ENCODE data around the gene TIGD4. TPM values are rescaled to one million over a fixed set of nuclear protein-coding genes. Genes with fewer than 3 reads are reported as not detected.

TIGD4 gene
- total and polyA plus RNA-seq, 9 donors: 1.3 to 8.8 (median 3.7) TPM

DNA sequence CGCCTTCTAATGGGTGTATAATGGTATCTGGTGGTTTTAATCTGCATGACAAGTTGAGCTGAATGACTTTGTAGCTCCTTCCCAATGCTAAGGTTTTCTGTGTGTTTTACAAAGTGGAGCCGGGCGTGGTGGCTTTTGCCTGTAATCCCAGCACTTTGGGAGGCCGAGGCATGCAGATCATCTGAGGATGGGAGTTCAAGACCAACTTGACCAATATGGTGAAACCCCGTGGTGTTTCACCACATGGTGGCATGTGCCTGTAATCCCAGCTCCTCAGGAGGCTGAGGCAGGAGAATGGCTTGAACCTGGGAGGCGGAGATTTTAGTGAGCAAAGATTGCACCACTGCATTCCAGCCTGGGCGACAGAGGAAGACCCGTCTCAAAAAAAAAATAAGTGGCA lies 29.1 kb upstream of the TIGD4 start:
- WGBS (ENCODE audit: insufficient coverage): 97% methylated on average over 7 of the region's 8 CpGs
- no peak overlapping the region for H3K4me3 ChIP-seq (ENCODE audit: low read length)
- H3K36me3 ChIP-seq (ENCODE audit: control insufficient read depth, insufficient read depth, low read length): peaks cover 2% of the 10 kb centered on the region
- H3K27ac ChIP-seq (ENCODE audit: low read length): no peak overlapping the region
- no peaks in the 10 kb centered on the region for H3K4me1 ChIP-seq (ENCODE audit: control insufficient read depth, insufficient read depth, low read length)
- no peak for DNase-seq
- H3K9me3 ChIP-seq (replicated peaks; ENCODE audit: control insufficient read depth, low read depth, low read length): peaks cover 4% of the 10 kb centered on the region
- no peaks in the 10 kb centered on the region for H3K27me3 ChIP-seq (ENCODE audit: control insufficient read depth, insufficient read depth, low read length)

DNA sequence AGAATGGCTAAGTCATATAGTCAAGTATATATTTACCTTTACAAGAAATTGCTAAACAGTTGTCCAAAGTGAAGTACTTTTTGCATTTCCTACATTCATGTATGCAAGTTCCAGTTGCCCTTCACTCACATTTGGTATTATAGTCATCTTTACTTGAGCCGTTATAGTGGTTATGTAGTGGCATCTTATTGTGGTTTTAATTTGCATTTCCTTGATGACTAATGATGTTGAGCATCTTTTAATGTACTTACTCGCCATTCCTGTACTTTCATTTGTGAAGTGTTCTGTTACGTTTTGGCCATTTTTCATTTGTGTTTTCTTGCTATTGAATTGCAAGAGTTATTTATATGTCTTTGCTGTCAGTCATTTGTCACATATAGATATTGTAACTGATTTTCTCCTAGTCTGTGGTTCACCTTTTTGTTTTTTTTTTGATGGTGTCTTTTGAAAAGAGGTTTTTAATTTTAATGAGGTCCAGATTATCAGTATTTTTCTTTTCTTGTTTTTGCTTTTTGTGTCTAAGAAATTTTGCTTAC lies 27.8 kb upstream of the TIGD4 start:
- H3K9me3 ChIP-seq (replicated peaks; ENCODE audit: control insufficient read depth, low read depth, low read length): peaks cover 4% of the 10 kb centered on the region
- H3K27ac ChIP-seq (ENCODE audit: low read length): no peak overlapping the region
- H3K27me3 ChIP-seq (ENCODE audit: control insufficient read depth, insufficient read depth, low read length): no peaks in the 10 kb centered on the region
- H3K4me1 ChIP-seq (ENCODE audit: control insufficient read depth, insufficient read depth, low read length): no peaks in the 10 kb centered on the region
- peaks cover 2% of the 10 kb centered on the region for H3K36me3 ChIP-seq (ENCODE audit: control insufficient read depth, insufficient read depth, low read length)
- WGBS (ENCODE audit: insufficient coverage): no CpG with 5 or more reads among the region's 3 CpGs
- H3K4me3 ChIP-seq (ENCODE audit: low read length): no peak overlapping the region
- DNase-seq: no peak

DNA sequence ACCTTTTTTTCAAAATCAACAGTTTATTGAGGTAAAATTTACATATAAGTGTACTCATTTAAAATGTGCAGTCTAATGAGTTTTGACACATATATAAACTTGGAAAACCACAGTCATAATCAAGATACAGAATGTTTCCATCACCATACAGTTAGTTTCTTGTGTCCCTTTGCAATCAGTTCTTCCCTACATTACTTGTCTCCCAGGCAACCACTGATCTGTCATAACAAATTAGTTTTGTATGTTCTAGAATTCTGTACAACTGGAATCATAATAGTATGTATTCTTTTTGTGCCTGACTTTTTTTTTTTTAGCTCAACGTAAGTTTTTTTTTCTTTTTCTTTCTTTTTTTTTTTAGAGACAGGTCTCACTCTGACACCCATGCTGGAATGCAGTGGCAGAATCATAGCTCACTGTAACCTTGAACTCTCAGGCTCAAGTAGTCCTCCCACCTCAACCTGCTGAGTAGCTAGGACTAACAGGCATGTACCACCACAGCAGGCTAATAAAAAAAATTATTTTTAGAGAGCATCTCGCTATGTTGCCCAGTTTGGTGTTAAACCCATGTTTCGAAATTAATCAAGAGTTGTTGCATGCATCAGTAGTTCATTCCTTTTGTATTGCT lies 27.1 kb upstream of the TIGD4 start:
- H3K27me3 ChIP-seq (ENCODE audit: control insufficient read depth, insufficient read depth, low read length): no peaks in the 10 kb centered on the region
- H3K4me3 ChIP-seq (ENCODE audit: low read length): no peak overlapping the region
- no peak overlapping the region for H3K27ac ChIP-seq (ENCODE audit: low read length)
- H3K9me3 ChIP-seq (replicated peaks; ENCODE audit: control insufficient read depth, low read depth, low read length): no peaks in the 10 kb centered on the region
- peak; percentile 30 for DNase-seq
- no peaks in the 10 kb centered on the region for H3K4me1 ChIP-seq (ENCODE audit: control insufficient read depth, insufficient read depth, low read length)
- WGBS (ENCODE audit: insufficient coverage): no CpG with 5 or more reads among the region's 3 CpGs
- no peaks in the 10 kb centered on the region for H3K36me3 ChIP-seq (ENCODE audit: control insufficient read depth, insufficient read depth, low read length)

DNA sequence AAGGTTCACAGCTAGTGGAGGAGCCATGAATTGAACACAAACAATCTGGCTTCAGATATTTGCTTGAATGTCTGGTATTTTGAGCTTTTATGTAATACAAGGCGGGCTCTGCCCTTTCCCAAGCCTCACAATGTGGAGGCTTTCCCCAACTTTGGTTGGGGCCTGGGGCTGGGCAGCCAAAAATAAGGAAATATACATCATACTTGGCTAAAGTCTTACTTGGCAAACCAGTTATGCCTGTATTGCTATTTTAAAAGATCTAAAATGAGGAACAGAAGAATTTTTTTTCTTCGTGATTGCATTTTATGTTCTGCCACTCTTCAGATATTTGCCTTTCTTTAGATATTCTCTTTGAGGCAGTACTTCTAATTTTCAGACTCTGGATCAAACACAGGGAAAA lies 26.3 kb upstream of the TIGD4 start:
- Histone ChIP-seq H3K27ac (ENCODE audit: low read length) (no peak overlapping the region), H3K9me3 (replicated peaks; ENCODE audit: control insufficient read depth, low read depth, low read length) (no peaks in the 10 kb centered on the region), H3K27me3 (ENCODE audit: control insufficient read depth, insufficient read depth, low read length) (no peaks in the 10 kb centered on the region), H3K36me3 (ENCODE audit: control insufficient read depth, insufficient read depth, low read length) (no peaks in the 10 kb centered on the region), H3K4me3 (ENCODE audit: low read length) (no peak overlapping the region), H3K4me1 (ENCODE audit: control insufficient read depth, insufficient read depth, low read length) (no peaks in the 10 kb centered on the region)
- WGBS (ENCODE audit: insufficient coverage): no CpG with 5 or more reads among the region's 2 CpGs
- DNase-seq: peak; percentile 34

DNA sequence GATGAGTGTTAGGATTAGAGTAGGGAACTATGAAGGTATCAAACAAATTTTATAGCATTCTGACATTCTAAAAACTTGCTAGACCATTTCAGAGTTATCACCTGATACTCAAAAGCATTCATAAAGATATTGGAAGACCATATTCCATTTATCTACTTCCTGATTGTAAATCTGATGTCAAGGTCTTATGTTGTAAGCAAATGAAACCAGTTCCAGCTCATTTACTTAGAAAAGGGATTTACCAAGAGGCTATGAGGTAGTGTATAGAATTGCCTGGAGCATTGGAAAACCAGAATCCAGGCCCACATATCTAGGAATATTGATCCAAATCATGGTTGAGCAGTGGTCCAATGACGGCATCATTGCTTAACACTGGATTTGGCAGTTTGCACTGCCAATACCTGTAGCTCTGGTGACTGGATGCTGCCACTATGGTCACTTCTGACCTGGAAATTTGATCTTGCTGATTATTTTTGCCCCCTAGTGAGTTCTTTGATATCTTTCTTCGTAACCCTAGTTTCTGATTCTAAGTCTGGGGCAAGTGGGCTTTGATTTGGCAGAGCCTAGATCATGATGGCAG lies 25.6 kb upstream of the TIGD4 start:
- WGBS (ENCODE audit: insufficient coverage): 92% methylated on average over 1 of the region's 2 CpGs

DNA sequence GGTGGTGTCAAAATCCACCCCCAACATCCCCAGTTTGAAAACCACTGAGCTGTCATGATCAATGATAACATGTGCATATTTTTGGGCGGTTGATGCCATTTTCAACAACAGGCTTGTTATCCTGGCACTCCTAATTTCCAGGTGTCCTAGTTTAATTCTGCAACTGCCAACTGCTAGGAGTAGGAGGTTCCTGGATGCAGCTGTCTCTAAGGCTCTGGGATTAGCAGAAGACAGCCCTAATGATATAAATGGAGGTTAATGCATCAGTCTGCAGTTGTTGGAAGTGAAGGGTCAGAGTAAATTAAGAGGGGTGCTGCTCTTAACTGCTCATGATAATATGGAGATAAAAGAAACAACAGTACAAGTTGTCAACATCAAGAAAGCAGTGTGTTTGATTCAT lies 24.0 kb upstream of the TIGD4 start:
- Histone ChIP-seq H3K9me3 (replicated peaks; ENCODE audit: control insufficient read depth, low read depth, low read length) (no peaks in the 10 kb centered on the region), H3K27me3 (ENCODE audit: control insufficient read depth, insufficient read depth, low read length) (no peaks in the 10 kb centered on the region), H3K4me3 (ENCODE audit: low read length) (no peak overlapping the region), H3K36me3 (ENCODE audit: control insufficient read depth, insufficient read depth, low read length) (no peaks in the 10 kb centered on the region), H3K27ac (ENCODE audit: low read length) (no peak overlapping the region), H3K4me1 (ENCODE audit: control insufficient read depth, insufficient read depth, low read length) (no peaks in the 10 kb centered on the region)
- DNase-seq: peak; percentile 15
- whole genome bisulfite sequencing (ENCODE audit: insufficient coverage): no CpG with 5 or more reads among the region's 1 CpG

More for the DNA sequence above, 25.6 kb upstream of the TIGD4 start:
- DNase-seq: no peak
- Histone ChIP-seq H3K9me3 (replicated peaks; ENCODE audit: control insufficient read depth, low read depth, low read length) (no peaks in the 10 kb centered on the region), H3K4me1 (ENCODE audit: control insufficient read depth, insufficient read depth, low read length) (no peaks in the 10 kb centered on the region), H3K27me3 (ENCODE audit: control insufficient read depth, insufficient read depth, low read length) (no peaks in the 10 kb centered on the region), H3K27ac (ENCODE audit: low read length) (no peak overlapping the region), H3K36me3 (ENCODE audit: control insufficient read depth, insufficient read depth, low read length) (no peaks in the 10 kb centered on the region), H3K4me3 (ENCODE audit: low read length) (no peak overlapping the region)

DNA sequence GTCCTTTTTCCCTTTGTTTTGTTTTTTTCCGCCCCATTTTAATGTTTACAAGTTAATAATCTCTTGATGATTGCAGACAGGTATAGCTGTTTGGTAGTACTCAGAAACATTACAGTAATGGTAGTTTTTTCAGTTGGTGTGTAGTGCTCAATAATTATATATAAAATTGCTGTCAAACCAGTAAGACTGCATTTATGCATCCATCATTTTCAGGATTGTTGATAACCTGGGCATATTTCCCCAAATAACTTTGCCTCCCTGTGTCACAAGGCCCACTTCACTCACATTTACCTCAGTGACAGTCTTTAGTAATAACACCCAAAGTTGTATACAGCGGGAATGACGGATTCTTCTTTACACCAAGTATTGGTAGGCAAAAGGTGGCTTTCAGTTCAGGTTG lies 16.4 kb upstream of the TIGD4 start:
- H3K27me3 ChIP-seq (ENCODE audit: control insufficient read depth, insufficient read depth, low read length): no peaks in the 10 kb centered on the region
- H3K27ac ChIP-seq (ENCODE audit: low read length): no peak overlapping the region
- no peak for DNase-seq
- H3K9me3 ChIP-seq (replicated peaks; ENCODE audit: control insufficient read depth, low read depth, low read length): no peaks in the 10 kb centered on the region
- WGBS (ENCODE audit: insufficient coverage): no CpG with 5 or more reads among the region's 3 CpGs
- H3K36me3 ChIP-seq (ENCODE audit: control insufficient read depth, insufficient read depth, low read length): no peaks in the 10 kb centered on the region
- no peak overlapping the region for H3K4me3 ChIP-seq (ENCODE audit: low read length)
- H3K4me1 ChIP-seq (ENCODE audit: control insufficient read depth, insufficient read depth, low read length): no peaks in the 10 kb centered on the region

DNA sequence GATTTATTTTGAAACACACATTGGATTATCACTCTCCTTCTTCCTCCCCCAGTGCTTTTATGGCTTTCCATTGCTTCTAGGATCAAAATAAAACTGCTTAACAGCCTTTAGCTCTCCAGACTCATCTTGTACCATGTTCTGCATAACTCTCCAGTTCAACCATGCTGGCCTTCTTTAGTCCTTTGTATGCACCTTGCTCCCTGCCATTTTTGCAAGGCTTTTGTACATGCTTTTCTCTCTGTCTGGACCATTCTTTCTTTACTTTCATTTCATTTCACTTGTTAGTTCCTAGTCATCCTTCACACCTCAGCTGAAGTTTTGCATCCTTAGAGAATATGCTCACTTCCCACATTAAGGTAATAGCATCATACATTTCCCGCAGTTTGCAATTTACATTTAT lies 7.1 kb upstream of the TIGD4 start:
- no peak for DNase-seq
- Histone ChIP-seq H3K4me3 (ENCODE audit: low read length) (no peak overlapping the region), H3K27me3 (ENCODE audit: control insufficient read depth, insufficient read depth, low read length) (no peaks in the 10 kb centered on the region), H3K36me3 (ENCODE audit: control insufficient read depth, insufficient read depth, low read length) (no peaks in the 10 kb centered on the region), H3K9me3 (replicated peaks; ENCODE audit: control insufficient read depth, low read depth, low read length) (no peaks in the 10 kb centered on the region), H3K27ac (ENCODE audit: low read length) (no peak overlapping the region), H3K4me1 (ENCODE audit: control insufficient read depth, insufficient read depth, low read length) (peaks cover 3% of the 10 kb centered on the region)
- no CpG with 5 or more reads among the region's 1 CpG for WGBS (ENCODE audit: insufficient coverage)

DNA sequence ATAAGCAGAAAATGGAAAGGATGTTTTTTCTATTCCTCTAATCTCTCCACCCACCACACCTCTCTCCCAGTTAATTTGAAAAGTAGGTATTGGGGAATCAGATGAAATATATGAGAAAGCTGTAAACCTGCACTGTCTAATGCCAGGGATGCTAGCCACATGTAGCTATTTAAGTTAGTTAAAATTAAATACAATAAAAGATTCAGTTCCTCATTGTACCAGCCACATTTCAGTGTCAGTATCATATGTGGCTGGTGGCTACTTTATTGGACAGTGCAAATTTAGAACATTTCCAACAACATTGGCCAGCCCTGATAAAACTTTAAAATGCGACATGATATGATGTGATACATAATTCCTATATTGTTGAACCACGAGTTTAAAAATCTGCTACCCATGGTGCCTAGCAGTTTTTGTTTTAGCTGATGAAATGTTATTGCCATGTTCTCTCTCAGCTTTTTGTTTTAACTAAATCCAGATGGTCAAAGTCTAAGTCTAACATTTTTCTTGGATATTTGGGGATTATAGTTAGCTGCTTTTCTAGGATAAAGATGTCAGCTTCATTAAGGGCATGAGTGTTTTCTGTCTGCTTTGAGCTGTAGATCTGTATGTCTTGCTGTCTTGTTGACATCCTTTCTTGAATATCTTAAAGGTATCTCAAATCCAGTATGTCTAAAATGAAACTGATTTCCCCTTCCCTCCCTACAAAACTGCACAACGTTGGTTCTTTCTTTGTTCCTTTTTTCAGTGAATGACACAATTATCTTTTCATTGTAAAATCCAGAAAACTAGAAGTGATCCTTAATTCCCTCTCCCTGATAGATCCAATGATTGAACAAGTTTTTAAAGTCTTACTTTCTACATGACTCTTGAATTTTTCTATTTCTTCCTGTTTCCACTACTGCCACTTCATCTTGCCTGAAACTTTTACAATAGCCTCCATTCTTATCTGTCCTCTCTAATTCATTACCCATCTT lies 6.4 kb upstream of the TIGD4 start:
- DNase-seq: no peak
- Histone ChIP-seq H3K27me3 (ENCODE audit: control insufficient read depth, insufficient read depth, low read length) (no peaks in the 10 kb centered on the region), H3K36me3 (ENCODE audit: control insufficient read depth, insufficient read depth, low read length) (no peaks in the 10 kb centered on the region), H3K9me3 (replicated peaks; ENCODE audit: control insufficient read depth, low read depth, low read length) (no peaks in the 10 kb centered on the region), H3K27ac (ENCODE audit: low read length) (no peak overlapping the region), H3K4me1 (ENCODE audit: control insufficient read depth, insufficient read depth, low read length) (peaks cover 7% of the 10 kb centered on the region), H3K4me3 (ENCODE audit: low read length) (no peak overlapping the region)
- WGBS (ENCODE audit: insufficient coverage): 0% methylated on average over 1 of the region's 3 CpGs
